GM19239 (cell line): ENCODE data around the gene ENKD1.

Source experiments
- DNase-seq: peaks from one replicate; pipeline ENCODE4 v3.0.0; 2011; ENCODE audit warnings: low spot score; ENCODE audit not compliant: insufficient read length
- FAIRE-seq: peaks from 2 replicates; lab custom pipeline; 2011; peaks lifted over from hg19 to GRCh38; lab: Jason Lieb, UNC

ENKD1 gene

DNA sequence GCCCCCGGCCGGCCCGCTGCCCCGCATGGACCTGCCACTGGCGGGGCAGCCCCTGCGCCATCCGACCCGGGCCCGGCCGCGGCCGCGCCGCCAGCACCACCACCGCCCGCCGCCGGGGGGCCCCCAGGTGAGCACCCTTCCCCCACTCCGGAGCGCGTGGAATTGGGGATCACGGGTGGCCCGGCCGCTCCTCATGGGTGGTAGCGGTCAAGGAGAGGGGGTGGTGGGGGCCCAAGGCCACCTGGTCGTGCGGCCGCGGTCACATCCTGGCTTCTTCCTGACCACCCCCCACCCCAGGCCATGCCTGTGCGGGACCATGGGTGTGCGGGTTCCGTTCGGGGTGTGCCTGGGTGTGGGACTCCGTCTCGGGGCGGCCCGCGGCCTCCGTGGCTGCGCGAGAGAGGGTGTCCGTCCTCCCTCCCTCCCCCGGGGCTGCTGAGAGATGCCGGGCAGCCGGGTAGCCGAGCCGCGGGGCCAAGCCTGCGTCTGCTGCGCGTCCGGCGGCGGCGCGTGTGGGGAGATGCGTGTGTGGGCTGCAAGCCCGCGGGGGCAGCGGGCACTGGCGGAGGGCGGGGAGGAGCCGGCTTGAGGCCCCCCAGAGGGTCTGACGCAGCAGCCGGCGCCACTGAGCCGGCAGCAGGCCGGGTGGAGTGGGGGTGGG, 13.3 kb downstream of the ENKD1 start:
- FAIRE-seq (no peak), DNase-seq (no peak)

DNA sequence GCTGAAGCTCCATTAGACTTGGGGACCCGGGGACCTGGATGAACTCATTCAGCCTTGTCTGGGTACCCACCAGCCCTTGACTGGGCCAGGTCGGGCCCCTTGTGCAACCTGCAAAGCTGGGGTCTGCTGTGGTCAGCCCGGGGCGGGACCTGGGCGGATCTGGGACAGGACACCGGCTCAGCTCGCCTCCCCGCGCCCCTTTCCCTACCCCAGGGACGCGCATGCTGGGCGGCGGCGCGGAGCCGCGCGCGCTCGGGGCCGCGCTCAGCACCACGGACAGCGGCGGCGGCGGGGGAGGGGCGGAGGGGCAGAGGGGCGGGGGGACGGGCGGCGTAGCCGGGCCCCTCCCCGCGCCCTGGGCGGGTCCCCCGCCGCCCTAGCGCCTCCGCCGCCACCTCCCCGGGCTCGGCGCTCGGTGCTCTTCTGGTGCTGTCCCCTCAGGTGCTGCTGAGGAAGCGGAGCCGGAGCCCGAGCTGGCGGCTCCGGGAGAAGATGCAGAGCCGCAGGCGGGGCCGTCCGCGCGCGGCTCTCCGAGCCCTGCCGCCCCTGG, 13.9 kb downstream of the ENKD1 start:
- no peak for FAIRE-seq
- DNase-seq = no peak

DNA sequence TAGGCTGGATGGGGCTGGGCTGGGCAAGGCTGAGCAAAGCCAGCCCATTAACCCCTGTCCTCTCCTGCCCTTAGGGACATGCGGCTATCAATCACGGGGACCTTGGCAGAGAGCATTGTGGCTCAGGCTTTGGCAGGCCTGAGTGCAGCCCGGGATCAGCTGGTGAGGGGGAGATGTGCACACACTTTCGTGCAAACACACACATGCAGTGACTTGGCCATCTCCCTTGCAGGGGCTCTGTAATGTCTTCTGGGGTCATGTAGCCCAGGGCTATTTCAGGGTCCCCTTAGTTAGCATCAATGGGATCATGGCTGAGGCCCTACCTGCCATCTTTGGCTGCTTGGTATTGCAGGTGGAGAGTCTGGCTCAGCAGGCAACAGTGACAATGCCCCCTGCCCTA, 14.7 kb downstream of the ENKD1 start:
- DNase-seq = no peak
- FAIRE-seq = no peak

DNA sequence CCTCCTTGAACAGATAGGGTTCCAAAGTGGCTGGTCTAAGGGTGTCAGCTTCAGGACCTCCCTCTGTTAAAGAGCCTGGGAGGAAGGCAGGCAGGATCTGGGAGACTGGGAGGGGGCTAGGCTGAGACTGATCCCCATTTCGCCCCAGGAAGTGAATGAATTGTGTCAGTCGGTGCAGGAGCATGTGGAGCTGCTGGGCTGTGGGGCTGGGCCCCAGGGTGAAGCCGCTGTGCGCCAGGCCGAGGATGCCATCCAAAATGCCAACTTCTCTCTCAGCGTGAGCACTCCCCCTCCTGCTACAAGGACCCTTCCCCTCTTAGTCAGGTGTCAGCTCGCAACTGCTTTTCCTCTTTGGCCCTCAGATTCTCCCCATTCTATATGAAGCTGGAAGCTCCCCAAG, 15.5 kb downstream of the ENKD1 start:
- no peak for FAIRE-seq
- DNase-seq = no peak

DNA sequence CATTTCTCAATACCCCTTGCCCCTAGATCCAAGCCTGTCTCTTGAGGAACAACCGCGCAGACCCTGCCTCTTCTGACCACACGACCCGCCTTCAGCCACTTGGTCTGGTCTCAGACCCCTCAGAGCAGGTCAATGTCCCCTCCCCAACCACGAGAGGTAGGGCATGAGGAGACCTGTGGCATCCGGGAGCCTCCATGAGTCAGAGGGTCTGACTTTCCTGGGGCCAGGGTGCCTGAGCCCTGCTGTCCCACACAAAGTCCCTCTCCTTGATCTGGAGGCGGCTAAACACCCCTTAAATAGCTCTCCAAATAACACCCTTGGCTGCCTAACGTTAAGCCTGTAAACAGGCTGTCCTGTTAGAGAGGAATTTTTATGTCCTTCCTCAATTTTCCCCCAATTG, 16.5 kb downstream of the ENKD1 start:
- FAIRE-seq = no peak
- DNase-seq = no peak

DNA sequence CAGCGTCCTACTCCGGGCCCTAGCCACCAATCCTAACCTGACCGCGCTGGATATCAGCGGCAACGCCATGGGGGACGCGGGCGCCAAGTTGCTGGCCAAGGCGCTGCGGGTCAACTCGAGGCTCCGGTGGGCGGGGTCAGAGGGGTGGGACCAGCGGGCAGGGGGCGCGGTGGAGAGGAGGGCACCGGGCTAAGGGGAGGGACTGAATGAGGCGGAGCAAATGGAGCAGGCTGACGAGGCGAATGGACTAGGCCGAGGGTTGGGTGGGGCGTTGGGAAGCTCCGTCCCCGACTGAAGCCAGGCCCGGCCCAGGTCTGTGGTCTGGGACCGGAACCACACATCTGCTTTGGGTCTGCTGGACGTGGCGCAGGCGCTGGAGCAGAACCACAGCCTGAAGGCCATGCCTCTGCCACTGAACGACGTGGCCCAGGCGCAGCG, 17.0 kb downstream of the ENKD1 start:
- FAIRE-seq (no peak), DNase-seq (no peak)

DNA sequence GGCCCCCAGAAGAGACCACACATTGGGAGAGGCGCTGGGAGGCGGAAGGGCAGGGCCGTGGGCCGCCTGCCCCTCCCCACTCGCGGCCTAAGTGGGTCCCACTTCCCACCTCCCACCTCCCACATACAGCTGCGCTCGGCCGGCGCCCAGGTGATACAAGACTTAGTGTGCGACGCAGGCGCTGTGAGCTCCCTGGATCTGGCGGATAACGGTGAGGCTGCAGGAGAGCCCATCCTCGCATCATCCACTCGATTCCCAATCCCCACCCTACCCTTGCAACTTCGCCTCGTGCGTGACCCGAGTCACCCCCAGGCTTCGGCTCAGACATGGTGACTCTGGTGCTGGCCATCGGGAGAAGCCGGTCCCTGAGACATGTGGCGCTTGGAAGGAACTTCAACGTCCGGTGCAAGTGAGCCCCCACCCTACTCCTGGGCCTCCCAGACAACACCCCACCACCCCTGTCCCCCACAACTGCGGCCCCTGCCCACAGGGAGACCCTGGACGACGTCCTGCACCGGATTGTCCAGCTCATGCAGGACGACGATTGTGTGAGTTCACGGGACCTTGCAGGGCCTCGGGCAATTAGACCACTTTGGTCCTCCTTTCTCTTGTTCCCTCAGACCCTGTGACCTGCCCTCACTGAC, 17.7 kb downstream of the ENKD1 start:
- DNase-seq (no peak), FAIRE-seq (no peak)

DNA sequence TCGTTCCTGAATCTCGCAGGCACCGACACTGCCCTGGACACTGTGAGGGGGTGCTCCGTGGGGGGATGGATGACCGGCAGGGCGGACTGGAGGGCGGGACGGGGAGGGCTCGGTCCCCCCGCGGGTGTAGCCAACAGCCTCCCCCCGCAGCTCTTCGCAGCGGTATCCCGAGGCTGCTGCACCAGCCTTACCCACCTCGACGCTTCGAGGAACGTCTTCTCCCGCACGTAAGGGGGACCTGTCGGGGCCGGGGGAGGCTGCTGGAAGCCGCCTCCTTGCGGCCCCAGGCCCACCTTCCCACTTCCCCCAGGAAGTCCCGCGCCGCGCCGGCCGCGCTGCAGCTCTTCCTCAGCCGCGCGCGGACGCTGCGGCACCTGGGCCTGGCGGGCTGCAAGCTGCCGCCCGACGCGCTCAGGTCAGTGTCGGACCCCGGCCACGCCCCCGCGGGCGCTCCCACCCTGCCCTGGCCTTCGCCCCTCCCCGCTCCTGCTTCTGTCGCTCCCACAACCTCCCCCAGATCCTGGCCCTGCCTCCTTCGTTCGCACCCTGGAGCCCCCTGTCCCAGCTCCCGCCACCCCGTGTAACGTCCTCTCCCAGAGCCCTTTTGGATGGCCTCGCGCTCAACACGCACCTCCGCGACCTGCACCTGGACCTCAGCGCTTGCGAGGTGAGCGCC, 18.3 kb downstream of the ENKD1 start:
- DNase-seq = no peak
- no peak for FAIRE-seq

DNA sequence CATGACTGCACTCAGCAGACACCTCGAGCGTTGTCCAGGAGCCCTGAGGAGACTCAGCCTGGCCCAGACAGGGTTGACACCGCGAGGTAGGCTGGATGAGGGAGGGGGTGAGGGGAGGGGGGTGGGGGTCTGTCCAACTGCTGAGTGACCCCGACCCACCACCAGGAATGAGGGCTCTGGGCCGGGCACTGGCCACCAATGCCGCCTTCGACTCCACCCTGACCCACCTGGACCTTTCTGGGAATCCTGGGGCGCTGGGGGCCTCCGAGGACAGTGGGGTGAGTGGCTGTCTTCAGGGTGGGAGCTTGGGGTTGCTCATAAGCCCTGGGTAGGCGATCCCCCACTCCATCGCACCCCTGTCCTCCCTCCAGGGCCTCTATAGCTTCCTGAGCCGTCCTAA, 18.9 kb downstream of the ENKD1 start:
- DNase-seq (no peak), FAIRE-seq (no peak)

DNA sequence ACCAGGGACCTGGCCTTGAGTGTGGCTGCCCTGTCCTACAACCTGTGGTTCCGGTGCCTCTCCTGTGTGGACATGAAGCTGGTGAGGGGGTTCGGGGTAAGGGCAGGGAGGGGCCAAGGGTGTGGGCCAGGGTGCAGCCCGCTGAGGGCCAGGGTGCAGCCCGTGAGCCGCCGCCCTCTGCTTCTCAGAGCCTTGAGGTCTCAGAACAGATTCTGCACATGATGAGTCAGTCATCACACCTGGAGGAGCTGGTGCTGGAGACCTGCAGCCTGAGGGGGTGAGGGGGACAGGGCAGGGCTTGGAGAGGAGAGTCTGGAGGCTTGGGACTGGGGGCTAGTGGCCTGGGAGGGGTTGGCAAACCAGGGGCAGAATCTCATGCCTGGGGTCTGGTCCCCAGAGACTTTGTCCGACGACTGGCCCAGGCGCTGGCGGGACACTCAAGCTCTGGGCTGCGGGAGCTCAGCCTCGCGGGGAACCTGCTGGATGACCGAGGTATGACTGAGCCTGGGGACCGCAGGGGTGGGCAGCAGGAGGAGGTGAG, 19.4 kb downstream of the ENKD1 start:
- no peak for FAIRE-seq

DNA sequence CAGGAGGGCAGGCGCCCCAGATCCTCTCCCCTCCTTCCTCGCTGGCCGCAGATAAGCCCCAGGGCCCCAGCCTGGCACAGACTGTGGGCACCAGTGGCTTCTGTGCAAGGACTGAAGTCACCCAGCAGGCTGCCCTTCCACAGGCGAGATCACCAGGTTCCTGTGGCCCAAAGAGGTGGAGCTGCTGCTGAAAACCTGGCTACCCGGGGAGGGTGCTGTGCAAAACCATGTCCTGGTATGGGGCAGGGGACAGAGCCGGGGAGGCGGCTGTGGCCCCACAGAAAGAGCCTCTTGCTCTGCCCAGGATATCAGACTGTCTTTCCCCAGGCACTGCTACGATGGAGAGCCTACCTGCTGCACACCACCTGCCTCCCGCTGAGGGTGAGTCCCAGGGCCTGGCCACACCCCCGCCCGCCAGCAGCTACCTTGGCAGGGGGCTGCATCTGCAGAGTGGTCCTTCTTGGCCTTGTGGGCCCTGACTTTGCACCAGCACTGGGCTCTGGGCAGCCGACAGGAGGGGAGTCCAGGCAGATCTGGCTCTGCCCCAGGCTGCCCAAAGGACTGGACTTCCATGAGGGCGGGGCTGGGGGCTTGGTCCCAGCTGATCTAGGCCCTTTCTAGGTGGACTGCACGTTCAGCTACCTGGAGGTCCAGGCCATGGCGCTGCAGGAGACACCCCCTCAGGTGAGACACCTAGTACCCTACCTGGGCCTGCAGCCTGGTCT, 21.0 kb downstream of the ENKD1 start:
- FAIRE-seq (no peak), DNase-seq (peak; percentile 27)

More for the DNA sequence above, 19.4 kb downstream of the ENKD1 start:
- DNase-seq = peak; percentile 33

DNA sequence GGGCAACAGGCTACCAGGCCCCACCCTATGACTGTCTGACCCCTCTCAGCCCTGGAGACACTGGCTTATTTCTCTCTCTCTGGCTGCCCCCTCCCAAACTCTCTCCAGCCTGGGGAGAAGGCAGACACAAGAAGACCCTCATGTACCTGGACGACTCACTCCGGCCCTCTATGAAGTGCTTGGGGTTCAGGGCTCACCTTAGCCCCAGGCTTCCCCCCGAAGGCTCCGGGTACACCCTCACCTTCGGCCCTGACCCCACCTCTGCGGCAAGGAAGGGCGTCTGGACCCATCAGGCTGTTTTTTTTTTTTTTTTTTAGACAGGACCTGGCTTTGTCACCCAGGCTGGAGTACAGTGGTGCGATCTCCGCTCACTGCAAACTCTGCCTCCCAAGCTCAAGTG, 22.5 kb downstream of the ENKD1 start:
- DNase-seq = no peak
- FAIRE-seq = no peak

DNA sequence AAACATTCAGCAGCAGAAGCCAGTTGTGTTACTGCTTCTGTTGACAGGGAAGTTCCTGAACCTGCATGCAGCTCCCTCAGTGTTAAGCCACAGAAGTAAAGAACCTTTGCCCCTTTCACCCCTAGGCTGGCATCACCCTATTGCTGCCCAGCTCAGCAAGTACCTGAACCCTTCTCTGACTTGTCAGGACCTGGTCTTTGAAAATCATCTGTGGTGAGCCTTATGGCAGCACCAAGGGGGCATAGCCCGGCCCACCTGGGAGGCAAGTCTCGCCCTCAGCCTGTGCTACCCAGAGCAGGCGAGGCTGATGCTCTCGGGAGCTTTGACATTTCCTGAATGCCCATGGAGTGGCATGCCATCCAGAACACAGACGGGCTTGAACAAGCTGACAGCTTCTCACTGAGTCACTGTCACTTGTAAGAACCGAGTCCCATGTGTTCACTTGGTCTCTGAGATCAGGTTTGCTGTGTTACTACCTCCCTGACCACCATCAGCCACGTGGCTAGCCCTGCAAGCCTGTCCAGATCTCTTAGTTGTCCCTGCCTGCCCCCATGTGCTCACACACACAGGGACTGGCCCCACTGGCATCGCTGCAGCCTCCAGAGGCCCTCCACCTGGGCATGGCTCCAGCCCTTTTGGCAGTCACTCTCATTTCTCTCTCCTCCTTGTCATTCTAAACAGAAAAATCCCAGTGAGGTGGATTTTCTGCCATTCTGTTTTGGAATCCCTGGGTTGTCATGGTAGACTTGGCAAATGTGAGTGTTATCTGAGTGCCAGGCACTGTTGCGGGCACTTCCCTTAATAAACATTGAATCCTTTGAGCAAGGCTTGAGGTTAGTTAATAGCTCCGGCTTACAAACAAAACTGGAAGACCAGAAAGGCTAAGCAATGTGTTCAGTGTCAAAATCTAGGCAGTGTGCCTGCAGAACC, 24.5 kb downstream of the ENKD1 start:
- no peak for DNase-seq

DNA sequence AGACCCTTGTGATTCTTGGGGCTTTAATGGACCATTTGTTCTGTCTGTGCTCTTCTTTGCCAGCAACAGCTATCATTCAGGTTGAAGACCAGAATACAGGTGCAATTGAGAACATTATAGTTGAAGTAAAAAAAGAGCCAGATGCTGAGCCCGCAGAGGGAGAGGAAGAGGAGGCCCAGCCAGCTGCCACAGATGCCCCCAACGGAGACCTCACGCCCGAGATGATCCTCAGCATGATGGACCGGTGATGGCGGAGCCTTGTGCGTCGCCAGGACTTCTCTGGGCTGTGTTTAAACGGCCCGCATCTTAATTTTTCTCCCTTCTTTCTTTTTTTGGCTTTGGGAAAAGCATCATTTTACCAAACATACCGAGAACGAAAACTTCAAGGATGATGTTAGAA, 28.9 kb downstream of the ENKD1 start:
- no peak for FAIRE-seq

More for the DNA sequence above, 24.5 kb downstream of the ENKD1 start:
- FAIRE-seq = no peak

DNA sequence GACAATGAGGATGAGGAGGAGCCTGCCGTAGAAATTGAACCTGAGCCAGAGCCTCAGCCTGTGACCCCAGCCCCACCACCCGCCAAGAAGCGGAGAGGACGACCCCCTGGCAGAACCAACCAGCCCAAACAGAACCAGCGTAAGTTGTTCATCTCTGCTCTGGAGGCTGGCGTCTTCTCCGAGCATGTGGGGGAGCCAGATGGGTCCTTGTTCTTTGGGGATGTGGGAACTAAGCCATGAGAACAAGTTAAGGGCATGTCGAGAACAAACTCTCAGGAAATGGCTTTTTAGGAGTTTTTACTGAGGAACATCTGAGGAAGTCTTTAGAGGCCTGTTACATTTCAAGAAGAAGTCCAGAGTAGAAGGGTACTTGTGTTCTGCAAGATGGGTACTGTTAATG, 29.8 kb downstream of the ENKD1 start:
- DNase-seq (no peak), FAIRE-seq (no peak)

More for the DNA sequence above, 28.9 kb downstream of the ENKD1 start:
- DNase-seq = no peak

DNA sequence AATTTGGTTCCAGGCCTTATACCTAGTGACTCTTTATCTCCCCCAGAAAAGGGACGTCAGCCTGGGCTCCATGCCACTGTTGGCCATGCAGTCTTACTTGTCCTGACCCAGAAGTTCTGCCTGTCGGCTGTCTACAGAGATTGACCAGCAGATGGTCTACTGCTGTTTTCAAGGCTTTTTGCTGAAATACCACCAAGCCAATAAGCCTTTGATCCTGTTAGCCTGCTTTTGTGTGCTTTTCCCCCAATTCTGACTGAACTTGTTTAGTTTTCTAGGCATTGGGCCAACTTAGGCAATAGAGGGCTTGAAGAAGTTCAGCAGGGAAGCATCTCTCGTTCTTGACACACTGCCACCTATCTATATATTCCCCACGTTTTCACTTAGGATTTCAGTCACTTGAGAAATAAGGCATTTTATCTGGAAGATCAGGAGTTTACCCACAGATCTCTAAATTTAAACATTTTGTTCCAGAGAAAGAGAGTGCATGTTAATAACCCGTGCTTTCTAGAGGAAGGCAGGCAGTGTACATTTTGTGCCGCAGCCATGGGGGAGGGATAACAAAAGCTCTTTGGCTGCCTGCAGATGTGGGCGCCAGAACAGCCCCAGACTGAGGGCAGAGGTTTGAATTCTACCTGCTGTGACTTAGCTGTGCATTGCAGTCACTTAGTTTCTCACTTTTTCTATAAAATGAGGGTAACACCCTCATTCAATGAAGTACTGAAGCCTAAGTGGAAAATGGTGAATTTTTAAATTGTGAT, 34.0 kb downstream of the ENKD1 start:
- no peak for DNase-seq
- FAIRE-seq = no peak

DNA sequence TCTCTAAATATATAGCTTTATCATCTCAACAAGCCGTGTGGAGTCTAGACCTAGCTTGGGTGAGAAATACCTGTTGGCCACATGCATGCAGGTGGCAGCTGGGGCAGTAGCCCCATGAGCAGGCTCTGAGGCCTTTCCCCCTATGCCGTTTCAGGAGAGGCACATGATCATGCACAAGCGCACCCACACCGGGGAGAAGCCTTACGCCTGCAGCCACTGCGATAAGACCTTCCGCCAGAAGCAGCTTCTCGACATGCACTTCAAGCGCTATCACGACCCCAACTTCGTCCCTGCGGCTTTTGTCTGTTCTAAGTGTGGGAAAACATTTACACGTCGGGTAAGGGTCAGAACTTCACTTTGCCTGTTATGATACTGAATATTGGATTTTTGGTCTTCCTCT, 38.3 kb downstream of the ENKD1 start:
- DNase-seq (no peak), FAIRE-seq (no peak)

DNA sequence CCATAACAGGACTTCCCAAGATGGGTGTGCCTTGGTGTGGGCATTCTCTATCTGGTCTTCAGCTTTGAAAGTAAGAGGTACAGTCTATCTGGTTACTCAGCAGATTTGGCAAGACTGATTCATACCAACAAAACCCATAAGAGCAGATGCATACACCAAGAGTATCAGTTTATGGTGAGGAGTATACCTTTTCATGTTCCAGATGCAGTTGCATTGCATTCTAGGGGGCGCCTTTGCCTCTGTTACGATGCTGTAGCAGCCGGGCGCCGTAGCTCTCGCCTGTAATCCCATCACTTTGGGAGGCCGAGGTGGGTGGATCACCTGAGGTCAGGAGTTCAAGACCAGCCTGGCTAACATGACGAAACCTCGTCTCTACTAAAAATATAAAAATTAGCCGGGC, 52.7 kb downstream of the ENKD1 start:
- FAIRE-seq (no peak), DNase-seq (no peak)
